Cardiac muscle cell (in vitro differentiated cells and primary cell): Measurements from ENCODE around the gene P2RX6. TPM values are rescaled to one million over a fixed set of nuclear protein-coding genes. Genes with fewer than 3 reads are reported as not detected.

Experiments used
- DNase-seq, 2 donors: peaks; one replicate each; pipeline versions ENCODE4 v3.0.0 to v3.0.0-alpha.2; 2010 to 2017; ENCODE audit warnings: low read depth in 1 of 2, low spot score in 1 of 2
- H3K27ac ChIP-seq: fragments of 200-600 bp; sonication (generic); 2 replicates; pipeline ENCODE4 v1.5.1; 2016
- H3K27me3 ChIP-seq: fragments of 200-600 bp; sonication (generic); 2 replicates; pipeline ENCODE4 v1.6.0; 2016; ENCODE audit warnings: control low read depth
- H3K36me3 ChIP-seq: fragments of 200-600 bp; sonication (generic); 2 replicates; pipeline ENCODE4 v1.5.1; 2016; ENCODE audit warnings: control low read depth
- H3K4me1 ChIP-seq: fragments of 200-600 bp; sonication (generic); 2 replicates; pipeline ENCODE4 v1.8.1; 2017; ENCODE audit warnings: low read depth, mild to moderate bottlenecking, mixed run types
- H3K4me3 ChIP-seq: fragments of 200-600 bp; sonication (generic); 2 replicates; pipeline ENCODE4 v1.5.1; 2016; ENCODE audit warnings: mild to moderate bottlenecking
- H3K9me3 ChIP-seq: fragments of 200-600 bp; sonication (generic); 2 replicates; pipeline ENCODE4 v1.5.1; 2017; ENCODE audit warnings: low read depth, mild to moderate bottlenecking, control low read depth
- CTCF ChIP-seq: IDR thresholded peaks from 2 replicates; pipeline ENCODE4 v1.5.1; 2012; ENCODE audit warnings: low read depth, mild to moderate bottlenecking, low read length
- polyA plus RNA-seq: library from polyadenylated mRNA; unstranded; fragments of >200 nt; fragmentation: Nextera tagmentation; extraction: Ambion mirVana; gene quantifications from 2 replicates; pipeline ENCODE4 v1.2.1, GENCODE V29; 2016
- total RNA-seq: library from RNA; depleted of rRNA; stranded (reverse); fragments of >200 nt; gene quantifications from 2 replicates; pipeline ENCODE4 v1.2.3, GENCODE V29; 2016

Gene P2RX6
- total and polyA plus RNA-seq, 2 experiments from 2014 or later: 8.6 to 8.9 TPM

- Histone ChIP-seq H3K9me3 (no peaks in the 10 kb centered on the region), H3K4me1 (peaks cover 18% of the 10 kb centered on the region), H3K36me3 (no peaks in the 10 kb centered on the region), H3K4me3 (no peak overlapping the region), H3K27ac (peak overlapping the region; percentile 52), H3K27me3 (no peaks in the 10 kb centered on the region)
- DNase-seq: no peak
- TF ChIP-seq CTCF: no peak
Measured at GRCh38 chr22:21016644-21017420, 1.9 kb downstream of the P2RX6 start.

- Histone ChIP-seq H3K36me3 (no peaks in the 10 kb centered on the region), H3K27me3 (no peaks in the 10 kb centered on the region), H3K27ac (no peak overlapping the region), H3K9me3 (no peaks in the 10 kb centered on the region), H3K4me1 (peaks cover 11% of the 10 kb centered on the region), H3K4me3 (no peak overlapping the region)
- DNase-seq: no peak
- no peak for TF ChIP-seq CTCF
Measured at GRCh38 chr22:21018314-21018713, 3.3 kb downstream of the P2RX6 start.

- peak; percentile 29 for DNase-seq
- Histone ChIP-seq H3K36me3 (no peaks in the 10 kb centered on the region), H3K9me3 (no peaks in the 10 kb centered on the region), H3K4me1 (peaks cover 3% of the 10 kb centered on the region), H3K27ac (no peak overlapping the region), H3K27me3 (no peaks in the 10 kb centered on the region), H3K4me3 (no peak overlapping the region)
- peak; percentile 51 for TF ChIP-seq CTCF
Measured at GRCh38 chr22:21020802-21021429, 6.0 kb downstream of the P2RX6 start.

GRCh38 chr22:21022507-21022906 lies 7.5 kb downstream of the P2RX6 start:
- Histone ChIP-seq H3K27ac (no peak overlapping the region), H3K27me3 (no peaks in the 10 kb centered on the region), H3K36me3 (no peaks in the 10 kb centered on the region), H3K4me1 (no peaks in the 10 kb centered on the region), H3K9me3 (no peaks in the 10 kb centered on the region), H3K4me3 (no peak overlapping the region)
- no peak for TF ChIP-seq CTCF
- DNase-seq: no peak

- no peak overlapping the region for H3K4me3 ChIP-seq
- no peaks in the 10 kb centered on the region for H3K9me3 ChIP-seq
- H3K27me3 ChIP-seq: no peaks in the 10 kb centered on the region
- no peak for TF ChIP-seq CTCF
- H3K27ac ChIP-seq: no peak overlapping the region
- no peaks in the 10 kb centered on the region for H3K36me3 ChIP-seq
- no peaks in the 10 kb centered on the region for H3K4me1 ChIP-seq
- DNase-seq: no peak
Measured at GRCh38 chr22:21022955-21023614, 8.1 kb downstream of the P2RX6 start.
